NCI-H1694 treated with DMSO at 0.1 percent for 48 hours (cell line): ENCODE measurements around the gene EDC3.

Experiments used
- DNase-seq: peaks from one replicate; lab custom pipeline; 2025; lab: John Stamatoyannopoulos, UW

Gene EDC3

DNA sequence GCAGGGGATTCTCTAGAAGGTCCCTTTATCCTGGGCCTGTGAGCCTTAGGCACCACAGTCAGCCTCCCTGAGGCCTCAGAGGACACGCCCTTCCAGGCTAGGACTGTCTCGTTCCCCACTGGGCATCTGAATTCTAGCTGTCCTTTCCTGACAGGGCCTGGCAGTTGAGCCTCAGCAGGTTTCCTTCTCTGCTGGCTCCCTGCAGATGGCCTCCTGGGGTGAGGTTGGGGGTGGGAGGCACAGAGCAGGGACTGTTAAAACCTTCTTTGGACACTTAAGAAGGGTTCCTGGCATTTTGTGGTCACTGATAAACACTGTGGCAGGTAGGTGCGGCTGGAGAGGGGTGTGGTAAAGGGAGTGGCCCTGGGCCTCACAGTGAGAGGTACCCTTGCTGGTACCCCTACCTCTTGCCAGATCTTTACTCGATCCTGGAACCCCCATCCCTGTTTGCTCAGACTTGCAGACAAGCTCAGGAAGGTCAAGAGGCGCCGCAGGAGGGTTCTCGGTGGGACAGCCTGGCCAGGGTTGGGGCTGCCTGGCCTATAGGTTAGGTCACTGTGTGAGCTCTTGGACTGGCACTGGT, 71.7 kb downstream of the EDC3 start:
- no peak for DNase-seq

DNA sequence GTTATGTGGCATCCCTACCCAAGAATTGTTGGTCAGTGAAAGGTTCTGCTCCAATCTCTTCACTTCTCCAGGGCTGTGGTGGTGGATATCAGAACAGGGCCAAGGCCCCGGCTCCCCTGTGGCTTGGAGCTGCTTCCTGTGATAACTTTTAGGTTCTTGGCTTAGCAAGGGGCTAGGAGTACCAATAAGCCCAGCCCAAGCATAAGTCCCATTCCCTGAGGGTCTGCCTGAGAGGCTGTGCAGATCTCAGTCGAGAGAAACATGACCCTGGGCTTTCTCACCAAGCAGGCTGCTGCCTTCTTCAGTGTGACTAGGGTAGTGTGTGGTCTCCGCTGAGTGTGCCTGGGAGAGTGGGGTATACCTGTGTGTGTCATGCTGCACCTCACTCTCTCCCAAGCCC, 73.1 kb downstream of the EDC3 start:
- DNase-seq: no peak

DNA sequence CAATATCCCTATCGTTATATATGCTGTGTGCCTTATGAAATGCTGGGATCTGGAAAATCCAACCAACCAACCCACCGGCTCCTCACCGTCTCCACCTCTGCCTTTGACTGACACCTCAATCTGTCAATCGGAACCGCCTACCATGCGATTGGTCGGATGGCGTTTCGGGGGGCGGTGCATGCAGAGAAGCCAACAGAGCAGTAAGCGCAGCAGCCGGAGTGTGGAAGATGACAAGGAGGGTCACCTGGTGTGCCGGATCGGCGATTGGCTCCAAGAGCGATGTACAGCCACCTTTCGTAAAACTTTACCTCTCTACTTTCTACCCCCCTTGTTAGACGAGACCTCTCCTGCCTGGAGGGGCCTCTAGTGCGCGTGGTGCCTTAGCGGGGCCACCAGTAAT, 73.9 kb downstream of the EDC3 start:
- no peak for DNase-seq

DNA sequence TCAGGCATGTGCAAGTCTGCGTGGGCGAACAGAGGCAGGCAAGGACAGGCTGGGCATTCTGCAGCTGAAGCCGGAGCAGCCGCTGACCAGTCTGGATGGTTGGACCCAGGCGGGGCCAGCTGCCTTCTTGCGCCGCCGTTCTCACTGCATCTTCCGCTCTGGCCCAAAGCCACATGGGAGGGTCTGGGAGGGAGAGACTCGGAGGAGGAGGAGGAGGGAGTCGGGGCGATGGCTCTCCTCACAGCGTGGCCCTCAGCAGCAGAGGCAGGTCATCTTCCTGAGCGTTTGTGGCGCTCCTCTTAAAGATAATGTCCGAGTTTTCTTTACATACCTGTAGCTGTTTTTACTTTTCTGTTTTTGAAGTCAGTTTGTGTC, 74.3 kb downstream of the EDC3 start:
- no peak for DNase-seq

DNA sequence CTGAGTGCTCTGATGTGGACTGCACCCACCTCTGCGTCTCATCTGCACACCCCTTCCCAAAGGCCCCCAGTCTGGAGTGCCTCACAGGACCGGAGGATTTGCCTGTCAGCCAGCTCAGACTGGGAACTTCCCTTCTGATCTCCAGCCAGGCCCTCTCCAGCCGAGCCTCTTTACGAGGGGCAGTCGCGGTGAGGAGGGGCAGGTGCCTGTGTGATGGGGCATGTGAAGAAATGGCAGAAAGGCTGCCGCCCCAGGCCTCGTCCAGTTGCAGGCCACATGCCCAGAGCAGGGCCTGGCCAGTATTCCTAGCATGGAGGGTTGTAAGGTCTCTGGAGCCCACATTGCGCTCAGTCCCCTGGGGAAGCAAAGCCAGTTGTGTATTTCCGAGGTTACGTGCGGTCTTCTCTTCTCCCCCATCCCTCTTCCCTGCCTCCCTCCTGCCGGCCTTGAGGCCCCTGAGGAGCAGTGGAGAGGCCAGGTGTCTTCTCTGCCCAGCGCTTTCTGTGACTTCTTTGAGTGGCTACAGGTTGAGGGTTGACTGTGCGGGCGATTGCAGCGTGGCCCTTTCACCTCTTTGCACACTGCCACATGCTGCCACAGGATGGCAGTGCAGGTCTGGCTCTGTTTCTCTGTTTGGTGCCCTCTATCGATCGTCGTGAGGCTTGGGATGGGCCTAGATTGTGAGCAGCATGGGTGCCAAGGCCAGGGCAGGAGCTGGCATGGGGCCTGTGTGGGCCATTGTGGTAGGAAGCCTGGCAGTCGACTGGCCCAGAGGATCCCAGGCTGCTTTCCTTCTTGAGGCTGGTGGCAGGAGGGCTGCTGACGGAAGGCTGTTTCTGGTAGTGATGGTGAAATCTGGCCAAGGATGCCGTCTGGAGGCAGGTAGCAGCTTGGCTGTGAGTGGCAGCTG, 74.9 kb downstream of the EDC3 start:
- DNase-seq: peak; percentile 57

DNA sequence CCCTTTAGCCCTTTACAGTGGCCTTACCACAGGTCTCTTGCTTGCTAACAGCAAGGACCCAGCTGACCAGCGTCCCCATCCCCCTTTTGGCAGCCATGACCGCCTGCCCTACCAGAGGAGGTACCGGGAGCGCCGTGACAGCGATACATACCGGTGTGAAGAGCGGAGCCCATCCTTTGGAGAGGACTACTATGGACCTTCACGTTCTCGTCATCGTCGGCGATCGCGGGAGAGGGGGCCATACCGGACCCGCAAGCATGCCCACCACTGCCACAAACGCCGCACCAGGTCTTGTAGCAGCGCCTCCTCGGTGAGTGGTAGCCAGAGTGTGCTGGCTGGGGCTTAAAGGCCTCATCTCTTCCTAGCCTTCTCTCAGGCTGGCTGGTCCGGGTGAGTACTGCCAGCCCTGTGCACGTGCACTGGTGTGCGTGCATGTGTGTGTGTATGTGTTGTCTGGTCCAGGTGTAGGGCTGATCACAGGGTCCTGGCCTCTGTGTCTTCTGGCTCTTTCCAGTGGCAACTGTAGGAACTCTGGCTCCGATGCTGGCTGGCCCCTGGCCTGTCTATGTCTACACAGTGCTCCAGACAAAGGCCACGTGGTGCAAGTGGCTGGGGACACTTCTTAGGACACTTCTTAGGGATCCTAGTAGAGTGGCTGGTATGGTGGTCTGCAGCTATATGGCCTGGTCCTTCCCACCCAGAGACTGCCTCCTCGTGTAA, 75.7 kb downstream of the EDC3 start:
- no peak for DNase-seq

DNA sequence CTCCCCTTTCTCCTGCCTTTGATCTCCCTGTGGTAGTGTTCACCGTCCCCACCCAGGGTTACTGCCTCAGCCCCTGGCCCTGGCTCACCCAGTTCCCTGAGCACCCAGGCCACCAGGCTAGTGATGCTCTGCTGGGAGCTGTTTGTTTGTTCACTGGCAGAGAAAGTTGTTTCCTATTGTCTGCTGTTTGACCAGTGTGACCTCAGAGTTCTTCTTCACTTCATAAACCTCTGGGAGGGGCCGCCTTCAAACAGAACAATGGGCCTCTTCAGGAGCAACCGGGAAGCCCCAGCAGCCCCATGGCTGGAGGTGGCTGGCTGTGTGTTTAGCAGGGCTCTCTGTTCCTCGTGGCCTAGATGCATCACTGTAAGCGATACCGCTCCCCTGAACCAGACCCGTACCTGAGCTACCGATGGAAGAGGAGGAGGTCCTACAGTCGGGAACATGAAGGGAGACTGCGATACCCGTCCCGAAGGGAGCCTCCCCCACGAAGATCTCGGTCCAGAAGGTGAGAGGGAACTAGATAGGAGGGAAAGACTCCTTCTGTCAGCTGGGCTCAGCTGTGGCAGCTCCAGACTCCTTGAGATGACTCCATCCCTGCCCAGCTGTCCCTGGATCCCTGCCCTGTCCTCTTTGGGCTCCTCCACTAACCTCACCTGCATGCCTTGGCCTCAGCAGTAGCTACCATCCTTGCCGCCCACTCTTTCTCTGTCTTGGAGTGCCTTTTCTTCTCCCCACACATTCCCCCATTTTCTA, 76.8 kb downstream of the EDC3 start:
- no peak for DNase-seq

DNA sequence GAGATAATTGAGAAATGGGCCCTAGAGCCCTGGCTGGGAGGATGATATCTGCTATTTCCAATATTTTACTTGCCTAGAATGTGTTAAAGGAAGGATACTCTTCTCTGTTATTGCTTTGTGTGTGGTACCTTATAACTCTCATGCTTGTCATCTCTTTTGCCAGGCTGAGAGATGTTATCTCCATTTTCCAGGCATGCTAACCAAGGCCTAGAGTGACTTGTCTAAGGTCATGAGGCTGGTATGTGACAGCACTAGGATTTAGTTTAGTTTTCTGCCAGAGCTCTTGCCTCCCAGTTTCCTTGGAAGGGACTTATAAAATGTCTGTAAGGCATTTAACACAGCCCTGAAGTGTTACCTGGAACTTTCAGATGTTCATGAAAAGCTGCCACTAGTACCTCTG, 78.8 kb downstream of the EDC3 start:
- DNase-seq: no peak

DNA sequence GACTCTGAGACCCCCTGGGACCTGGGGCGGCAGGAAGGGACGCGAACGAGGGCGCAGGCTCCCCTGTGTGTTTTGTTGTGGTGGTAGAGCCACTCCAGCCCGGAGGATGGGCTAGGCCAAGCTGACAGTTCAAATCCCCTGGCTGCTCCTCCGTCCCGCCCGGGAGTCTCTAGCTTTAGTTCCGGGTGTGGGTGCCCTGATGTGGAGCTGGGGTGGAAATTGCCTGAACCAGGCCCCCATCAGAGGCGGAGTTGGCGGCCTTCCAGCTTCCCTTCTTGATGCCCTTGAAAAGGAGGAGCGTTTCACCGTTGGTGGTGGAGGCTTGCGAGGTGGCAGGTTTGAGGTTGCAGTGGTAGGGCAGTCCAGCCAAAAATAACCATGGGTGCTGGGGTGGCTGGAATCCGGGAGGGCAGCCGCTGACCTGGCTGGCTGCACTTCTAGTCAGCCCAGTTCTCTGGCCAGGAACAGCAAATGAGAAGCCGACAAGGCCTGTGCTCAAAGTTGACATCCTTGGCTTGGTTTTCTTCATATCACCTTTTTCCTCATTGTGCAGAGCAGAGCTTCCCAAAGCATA, 79.4 kb downstream of the EDC3 start:
- no peak for DNase-seq

DNA sequence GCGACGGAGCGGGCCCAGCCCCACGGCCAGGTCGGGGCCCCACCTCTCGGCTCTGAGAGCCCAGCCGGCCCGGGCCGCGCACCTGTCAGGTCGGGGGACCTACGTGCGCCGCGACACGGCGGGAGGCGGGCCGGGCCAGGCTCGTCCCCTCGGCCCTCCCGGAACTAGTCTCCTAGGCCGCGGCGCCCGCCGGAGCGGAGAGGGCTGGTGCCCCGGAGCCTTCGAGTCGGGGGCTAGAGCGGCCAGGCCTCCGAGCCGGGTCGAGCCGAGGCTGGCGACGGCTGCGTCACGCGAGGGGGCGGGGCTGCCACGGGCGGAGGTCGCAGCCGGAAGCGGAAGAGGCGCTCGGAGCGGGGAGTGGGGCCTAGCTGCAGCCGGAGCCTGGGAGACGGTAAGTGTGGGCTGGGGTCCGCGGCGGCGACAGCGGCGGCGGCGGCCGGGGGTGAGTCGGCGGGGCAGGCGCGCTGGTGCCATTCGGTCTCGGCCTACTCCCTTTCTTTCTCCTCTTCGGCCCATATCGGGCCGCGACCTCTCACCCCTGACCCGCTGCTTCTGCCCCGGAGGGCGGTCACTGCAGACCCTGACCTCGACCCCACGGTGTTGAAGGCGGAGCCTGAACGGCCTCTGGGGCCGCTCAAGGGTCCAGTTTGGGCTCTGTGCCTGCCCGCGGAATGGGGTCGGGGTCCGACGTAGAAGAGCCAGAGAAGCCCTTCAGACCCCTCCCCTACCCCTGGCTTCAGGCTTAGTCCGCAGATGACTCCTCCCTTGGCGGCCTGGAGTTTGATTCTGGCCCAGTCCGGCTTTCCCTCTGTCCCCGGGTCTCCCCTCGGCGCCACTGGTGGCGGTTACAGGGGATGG, 80.1 kb downstream of the EDC3 start, which contains the start of gene CLK3:
Gene CLK3, plus strand, starts transcription at position 329 of the 858 bp plus-strand sequence. CDS start 3,361 bp downstream, outside the sequence.
- DNase-seq: peak; percentile 76

DNA sequence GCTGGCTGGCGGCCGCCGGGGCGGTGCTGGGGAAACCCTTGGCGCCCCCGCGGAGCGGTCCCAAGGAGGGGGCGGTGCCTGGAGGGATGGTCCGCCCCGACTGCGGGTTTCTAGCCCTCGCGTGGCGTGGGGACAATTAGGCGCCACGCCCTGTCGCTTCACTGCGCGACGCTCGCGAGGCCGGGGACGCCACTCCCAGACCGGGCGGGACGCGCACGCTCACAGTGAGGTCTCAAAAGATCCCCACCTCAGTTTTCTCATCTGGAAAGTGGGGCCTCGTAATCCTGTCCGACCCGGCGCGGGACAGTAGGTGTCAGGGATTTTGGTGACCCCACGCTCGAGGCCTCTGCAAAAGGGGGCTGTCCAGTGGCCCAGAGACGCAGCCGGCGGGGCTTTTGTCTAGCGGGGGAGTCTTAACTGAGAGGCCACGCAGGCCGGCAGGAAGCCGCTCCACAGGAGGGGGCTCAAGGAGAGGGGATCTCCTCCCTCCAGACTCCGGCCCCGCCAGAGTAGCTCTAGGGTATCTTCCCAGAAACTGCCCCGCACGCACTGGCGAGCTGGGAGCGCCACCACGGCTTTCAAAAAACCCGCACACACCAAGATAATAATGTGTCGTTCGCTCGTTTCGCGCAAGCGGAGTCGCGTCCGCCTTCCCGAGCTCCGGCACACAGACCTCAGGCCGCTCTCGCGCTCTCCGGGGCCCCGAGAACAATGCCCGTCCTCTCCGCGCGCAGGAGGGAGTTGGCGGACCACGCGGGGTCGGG, 80.9 kb downstream of the EDC3 start:
- peak; percentile 36 for DNase-seq

DNA sequence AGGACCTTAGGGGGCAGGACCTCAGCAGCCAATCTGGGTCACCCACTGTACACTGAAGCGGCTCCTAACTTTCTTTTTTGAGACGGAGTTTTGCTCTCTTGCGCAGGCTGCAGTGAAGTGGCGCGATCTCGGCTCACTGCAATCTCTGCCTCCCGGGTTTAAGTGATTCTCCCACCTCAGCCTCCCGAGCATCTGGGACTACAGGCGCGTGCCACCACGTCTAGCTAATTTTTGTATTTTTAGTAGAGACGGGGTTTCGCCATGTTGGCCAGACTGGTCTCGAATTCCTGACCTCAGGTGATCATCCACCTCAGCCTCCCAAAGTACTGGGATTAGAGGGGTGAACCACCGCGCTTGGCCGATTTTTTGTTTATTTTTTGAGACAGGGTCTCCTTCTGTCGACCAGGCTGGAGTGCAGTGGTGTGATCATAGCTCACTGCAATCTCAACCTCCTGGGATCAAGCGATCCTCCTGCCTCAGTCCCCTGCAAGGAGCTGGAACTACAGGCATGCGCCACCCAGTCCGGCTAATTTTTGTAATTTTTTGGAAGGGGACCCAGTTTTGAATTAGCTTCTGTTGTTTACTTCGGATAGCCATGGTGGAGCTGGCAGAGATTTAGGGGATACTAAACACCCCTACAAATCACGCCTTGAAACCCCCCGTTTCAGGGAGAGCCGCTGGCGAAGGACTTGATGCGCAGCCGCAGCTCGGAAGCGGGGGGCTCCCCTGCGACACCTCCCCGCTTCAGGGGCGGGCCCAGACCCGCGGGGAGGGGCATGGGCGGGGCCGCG, 81.7 kb downstream of the EDC3 start:
- DNase-seq: no peak

DNA sequence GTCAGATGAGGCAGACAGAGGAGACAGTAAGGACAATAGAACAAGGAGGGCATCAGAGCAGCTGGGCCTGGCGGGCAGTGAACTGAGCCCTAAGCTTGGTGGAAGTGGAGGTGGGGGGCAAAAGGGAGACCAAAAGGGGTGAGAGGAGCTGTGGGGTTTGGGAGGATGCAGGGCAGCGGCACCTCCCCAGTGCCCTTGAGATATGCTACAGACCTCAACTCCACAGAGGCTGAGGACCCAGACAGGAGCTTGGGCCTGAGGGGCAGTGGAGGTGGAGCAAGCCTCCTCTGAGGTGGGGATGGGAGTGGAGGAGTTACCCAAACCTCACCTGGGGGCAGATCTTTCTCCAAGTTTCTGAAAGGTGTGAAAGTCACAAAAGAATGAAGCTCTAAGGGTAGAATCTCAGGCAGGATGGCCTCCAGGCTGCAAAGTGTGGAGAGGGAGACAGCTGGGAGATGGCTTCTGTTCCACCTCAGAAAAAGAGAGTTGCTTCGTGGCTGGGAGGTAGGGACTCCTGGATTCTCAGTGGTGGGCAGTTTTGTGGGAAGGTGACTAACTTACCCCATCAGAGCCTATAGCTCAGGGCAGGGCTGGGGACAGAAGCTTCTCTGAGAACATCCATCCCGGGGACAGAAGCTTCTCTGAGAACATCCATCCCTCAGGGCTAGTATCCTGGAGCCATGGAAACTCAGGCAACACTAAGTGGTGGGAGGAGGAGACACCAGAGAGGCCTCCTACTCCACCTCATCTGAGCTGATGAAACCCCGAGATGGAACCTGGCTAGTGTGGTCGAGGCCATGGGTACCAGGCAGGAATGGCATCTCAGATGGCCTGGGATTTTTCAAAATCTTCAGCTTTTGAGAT, 82.5 kb downstream of the EDC3 start:
- DNase-seq: no peak

DNA sequence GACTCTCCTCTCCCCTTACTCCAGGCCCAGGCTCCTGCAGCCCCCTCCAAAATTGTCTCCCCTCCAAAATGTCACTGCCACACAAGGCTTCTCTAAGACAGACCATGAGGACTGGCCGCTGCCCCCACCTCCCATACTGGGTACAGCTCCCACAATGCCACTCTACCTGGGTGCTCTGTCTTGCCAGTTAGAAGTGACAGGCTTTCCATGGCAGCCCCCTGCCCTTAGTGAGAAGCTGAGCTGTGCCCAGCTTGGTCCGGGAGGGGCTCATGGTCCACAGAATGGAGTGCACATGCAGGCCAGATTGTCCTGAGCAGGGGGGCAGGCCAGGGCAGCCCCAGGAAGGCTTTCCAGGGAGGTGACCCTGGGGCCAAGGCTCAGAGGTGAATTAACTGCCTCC, 83.1 kb downstream of the EDC3 start:
- no peak for DNase-seq

DNA sequence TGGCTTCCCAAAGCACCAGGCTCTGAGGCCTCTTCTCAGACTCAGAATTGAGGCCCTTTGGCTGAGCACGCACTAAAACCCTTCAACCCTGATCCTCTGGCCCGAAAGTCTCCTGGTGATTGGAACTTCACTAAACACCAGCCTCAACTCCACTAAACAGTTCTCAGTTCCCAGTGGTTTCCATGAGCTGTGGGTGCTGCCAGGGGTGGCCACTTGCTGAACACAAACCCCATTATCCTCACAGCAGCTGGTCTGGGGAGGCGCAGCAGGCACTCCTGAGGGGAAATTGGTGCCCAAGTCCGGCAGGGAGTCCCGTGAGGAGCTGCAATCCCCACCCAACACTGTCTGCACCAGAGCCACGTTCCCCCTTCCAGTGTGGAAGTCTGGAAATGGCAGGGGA, 84.0 kb downstream of the EDC3 start:
- no peak for DNase-seq

DNA sequence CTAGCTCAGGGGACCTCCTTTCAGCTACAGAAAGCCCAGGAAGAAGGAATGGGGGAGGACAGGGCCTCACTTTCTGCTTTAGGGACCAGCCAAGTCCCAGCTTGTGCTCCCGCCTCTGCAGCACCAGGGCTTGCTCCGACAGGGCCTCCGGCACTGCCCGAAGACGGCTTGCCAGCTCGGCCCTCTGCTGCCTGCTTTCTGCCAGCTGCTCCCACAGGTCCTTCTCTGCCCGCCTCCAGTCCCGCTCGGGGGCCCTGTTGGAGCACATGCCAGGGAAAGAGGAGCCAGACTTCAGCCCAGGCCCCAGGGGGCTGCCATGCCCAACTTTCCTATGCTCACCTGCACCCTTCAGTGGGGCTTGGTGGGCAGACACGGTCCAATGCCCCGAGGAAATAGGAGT, 84.5 kb downstream of the EDC3 start:
- no peak for DNase-seq

DNA sequence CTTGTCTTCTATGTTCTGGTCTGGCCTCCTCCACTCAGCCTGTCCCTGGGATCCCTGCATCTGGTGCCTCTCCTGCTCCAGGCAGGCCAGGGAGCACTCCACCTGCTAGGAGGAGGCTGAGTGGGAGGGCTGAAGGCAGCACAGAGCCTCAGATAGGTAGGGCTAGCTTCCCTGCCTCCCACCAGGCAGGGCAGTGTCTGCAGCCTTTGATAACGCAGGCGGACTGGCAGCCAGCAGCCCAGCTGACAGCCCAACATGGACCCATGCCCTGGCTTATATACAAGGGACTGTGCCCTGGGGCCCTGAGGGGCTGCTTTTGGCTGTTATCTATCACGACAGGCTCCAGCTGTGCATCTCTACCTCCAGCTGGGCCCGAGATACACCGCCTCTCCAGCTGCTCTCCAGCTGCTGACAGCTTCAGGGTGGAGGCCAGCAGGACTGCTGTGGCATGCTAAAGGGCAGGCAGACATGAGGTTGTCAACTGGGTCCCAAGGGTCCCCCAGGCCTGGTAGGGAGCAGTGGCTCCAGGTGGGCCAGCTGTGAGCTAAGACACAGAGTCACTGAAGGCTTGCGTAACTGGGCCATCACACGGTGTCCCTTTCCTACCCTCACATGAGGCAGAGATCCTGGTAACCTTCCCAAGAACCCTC, 85.4 kb downstream of the EDC3 start:
- DNase-seq: no peak

DNA sequence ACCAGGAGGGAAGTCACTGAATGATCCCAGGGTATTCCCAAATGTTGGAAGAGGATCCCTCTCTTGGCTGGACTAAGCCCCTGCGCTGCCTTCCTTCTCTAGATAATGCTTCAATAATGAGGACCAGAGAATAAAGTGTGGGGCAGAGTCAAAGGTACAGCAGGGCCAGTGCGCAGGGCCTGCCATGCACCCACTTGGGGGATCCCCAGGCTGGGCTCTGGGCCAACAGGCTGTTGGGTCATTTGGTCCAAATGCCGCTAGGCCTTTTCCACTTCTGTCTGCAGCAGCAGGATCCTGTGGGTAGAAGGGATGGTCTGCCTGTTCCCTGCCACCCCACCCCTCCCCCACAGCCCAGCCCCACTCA, 85.9 kb downstream of the EDC3 start:
- no peak for DNase-seq
